Measurements from ENCODE around the gene GLI3. TPM values are rescaled to one million over a fixed set of nuclear protein-coding genes. Genes with fewer than 3 reads are reported as not detected.

The GLI3 gene
- polyA plus RNA-seq, 1 of the 3 experiments (the other 2 are of a cell fraction) = 0.08 TPM

DNA sequence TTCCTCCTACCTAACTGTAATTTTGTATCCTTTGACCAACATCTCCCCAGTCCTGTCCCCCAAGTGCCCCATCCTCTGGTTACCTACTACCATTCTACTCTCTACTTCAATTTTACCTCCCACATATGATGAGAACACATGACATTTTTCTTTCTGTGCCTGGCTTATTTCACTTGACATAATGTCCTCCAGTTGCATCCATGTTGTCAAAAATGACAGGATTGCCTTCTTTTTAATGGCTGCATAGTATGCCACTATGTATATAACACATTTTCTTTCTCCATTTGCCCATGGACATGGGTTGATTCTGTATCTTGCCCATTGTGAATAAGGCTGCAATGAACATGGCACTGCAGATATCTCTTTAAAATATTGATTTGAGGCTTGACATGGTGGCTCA, 33.7 kb downstream of the GLI3 start:
- no peak overlapping the region for H3K9ac ChIP-seq
- no peak for DNase-seq
- H3K4me3 ChIP-seq (ENCODE audit: low read depth in 2 of 2, low read length in 1 of 2) = no peak overlapping the region
- no peaks in the 10 kb centered on the region for H3K79me2 ChIP-seq (ENCODE audit: insufficient read depth)
- POLR2A ChIA-PET = no interaction called here
- H3K27ac ChIP-seq (ENCODE audit: low read depth in 2 of 2, low read length in 1 of 2) = no peak overlapping the region
- H3K9me2 ChIP-seq = no peaks in the 10 kb centered on the region
- no peaks in the 10 kb centered on the region for H3K36me3 ChIP-seq (replicated peaks in 1 of 2; ENCODE audit: control insufficient read depth in 1 of 2, insufficient read depth in 2 of 2, low read length in 1 of 2)
- CTCF ChIA-PET = no interaction called here
- TF ChIP-seq, protein P1, sequence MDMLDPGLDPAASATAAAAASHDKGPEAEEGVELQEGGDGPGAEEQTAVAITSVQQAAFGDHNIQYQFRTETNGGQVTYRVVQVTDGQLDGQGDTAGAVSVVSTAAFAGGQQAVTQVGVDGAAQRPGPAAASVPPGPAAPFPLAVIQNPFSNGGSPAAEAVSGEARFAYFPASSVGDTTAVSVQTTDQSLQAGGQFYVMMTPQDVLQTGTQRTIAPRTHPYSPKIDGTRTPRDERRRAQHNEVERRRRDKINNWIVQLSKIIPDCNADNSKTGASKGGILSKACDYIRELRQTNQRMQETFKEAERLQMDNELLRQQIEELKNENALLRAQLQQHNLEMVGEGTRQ (IDR thresholded peaks at IDR 0.05; ENCODE audit: borderline replicate concordance, low read depth, low read length) = no peak
- TF ChIP-seq FOXM1 (IDR thresholded peaks at IDR 0.05; ENCODE audit: low read depth) = no peak
- no peak for TF ChIP-seq GABPA (IDR thresholded peaks at IDR 0.05; ENCODE audit: low read depth)
- TF ChIP-seq, protein P2, sequence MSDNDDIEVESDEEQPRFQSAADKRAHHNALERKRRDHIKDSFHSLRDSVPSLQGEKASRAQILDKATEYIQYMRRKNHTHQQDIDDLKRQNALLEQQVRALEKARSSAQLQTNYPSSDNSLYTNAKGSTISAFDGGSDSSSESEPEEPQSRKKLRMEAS (IDR thresholded peaks at IDR 0.05; ENCODE audit: low read depth) = no peak
- TF ChIP-seq, protein P3, sequence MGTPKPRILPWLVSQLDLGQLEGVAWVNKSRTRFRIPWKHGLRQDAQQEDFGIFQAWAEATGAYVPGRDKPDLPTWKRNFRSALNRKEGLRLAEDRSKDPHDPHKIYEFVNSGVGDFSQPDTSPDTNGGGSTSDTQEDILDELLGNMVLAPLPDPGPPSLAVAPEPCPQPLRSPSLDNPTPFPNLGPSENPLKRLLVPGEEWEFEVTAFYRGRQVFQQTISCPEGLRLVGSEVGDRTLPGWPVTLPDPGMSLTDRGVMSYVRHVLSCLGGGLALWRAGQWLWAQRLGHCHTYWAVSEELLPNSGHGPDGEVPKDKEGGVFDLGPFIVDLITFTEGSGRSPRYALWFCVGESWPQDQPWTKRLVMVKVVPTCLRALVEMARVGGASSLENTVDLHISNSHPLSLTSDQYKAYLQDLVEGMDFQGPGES (IDR thresholded peaks at IDR 0.05; ENCODE audit: low read depth, low read length) = no peak
- TF ChIP-seq TAF1 (IDR thresholded peaks at IDR 0.05; ENCODE audit: borderline replicate concordance, low read depth, low read length) = no peak
- no peak for TF ChIP-seq NRF1 (IDR thresholded peaks at IDR 0.05; ENCODE audit: low read depth, low read length)
- no peak for TF ChIP-seq MEF2A (IDR thresholded peaks at IDR 0.05; ENCODE audit: borderline replicate concordance, low read depth)
- no peak for TF ChIP-seq EZH2phosphoT487 (IDR thresholded peaks at IDR 0.05; ENCODE audit: borderline replicate concordance, low read depth)
- no peak for TF ChIP-seq POLR2AphosphoS5 (IDR thresholded peaks at IDR 0.05; ENCODE audit: low read depth, low read length)
- TF ChIP-seq, protein P4, sequence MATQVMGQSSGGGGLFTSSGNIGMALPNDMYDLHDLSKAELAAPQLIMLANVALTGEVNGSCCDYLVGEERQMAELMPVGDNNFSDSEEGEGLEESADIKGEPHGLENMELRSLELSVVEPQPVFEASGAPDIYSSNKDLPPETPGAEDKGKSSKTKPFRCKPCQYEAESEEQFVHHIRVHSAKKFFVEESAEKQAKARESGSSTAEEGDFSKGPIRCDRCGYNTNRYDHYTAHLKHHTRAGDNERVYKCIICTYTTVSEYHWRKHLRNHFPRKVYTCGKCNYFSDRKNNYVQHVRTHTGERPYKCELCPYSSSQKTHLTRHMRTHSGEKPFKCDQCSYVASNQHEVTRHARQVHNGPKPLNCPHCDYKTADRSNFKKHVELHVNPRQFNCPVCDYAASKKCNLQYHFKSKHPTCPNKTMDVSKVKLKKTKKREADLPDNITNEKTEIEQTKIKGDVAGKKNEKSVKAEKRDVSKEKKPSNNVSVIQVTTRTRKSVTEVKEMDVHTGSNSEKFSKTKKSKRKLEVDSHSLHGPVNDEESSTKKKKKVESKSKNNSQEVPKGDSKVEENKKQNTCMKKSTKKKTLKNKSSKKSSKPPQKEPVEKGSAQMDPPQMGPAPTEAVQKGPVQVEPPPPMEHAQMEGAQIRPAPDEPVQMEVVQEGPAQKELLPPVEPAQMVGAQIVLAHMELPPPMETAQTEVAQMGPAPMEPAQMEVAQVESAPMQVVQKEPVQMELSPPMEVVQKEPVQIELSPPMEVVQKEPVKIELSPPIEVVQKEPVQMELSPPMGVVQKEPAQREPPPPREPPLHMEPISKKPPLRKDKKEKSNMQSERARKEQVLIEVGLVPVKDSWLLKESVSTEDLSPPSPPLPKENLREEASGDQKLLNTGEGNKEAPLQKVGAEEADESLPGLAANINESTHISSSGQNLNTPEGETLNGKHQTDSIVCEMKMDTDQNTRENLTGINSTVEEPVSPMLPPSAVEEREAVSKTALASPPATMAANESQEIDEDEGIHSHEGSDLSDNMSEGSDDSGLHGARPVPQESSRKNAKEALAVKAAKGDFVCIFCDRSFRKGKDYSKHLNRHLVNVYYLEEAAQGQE (IDR thresholded peaks at IDR 0.05; ENCODE audit: low read depth, low read length) = no peak
- TF ChIP-seq SMC3 (IDR thresholded peaks at IDR 0.05; ENCODE audit: low read depth, low read length) = no peak
- no peak for TF ChIP-seq SIN3A (IDR thresholded peaks at IDR 0.05; ENCODE audit: borderline replicate concordance, low read depth, low read length)
- no peak for TF ChIP-seq RAD21 (IDR thresholded peaks at IDR 0.05; ENCODE audit: low read length)
- TF ChIP-seq FOSL2 (IDR thresholded peaks at IDR 0.05; ENCODE audit: borderline replicate concordance, low read depth) = no peak
- H3F3A ChIP-seq (replicated peaks; ENCODE audit: insufficient read depth) = no peaks in the 10 kb centered on the region
- H3K4me2 ChIP-seq = no peak overlapping the region
- no peaks in the 10 kb centered on the region for H3K4me1 ChIP-seq (ENCODE audit: control insufficient read depth in 1 of 2, insufficient read depth in 2 of 2, low read depth in 1 of 2, low read length in 1 of 2)
- H3K27me3 ChIP-seq (ENCODE audit: insufficient read depth) = peaks cover 57% of the 10 kb centered on the region
- no peak overlapping the region for H2AFZ ChIP-seq (ENCODE audit: low read depth)
- no peaks in the 10 kb centered on the region for H3K9me3 ChIP-seq
- H4K20me1 ChIP-seq (ENCODE audit: insufficient read depth) = no peaks in the 10 kb centered on the region

Data from SK-N-SH (cell line).